Tibial nerve (tissue), 4 donors: ENCODE results near the gene IRS2. TPM values are rescaled to one million over a fixed set of nuclear protein-coding genes. Genes with fewer than 3 reads are reported as not detected.

Source experiments
- DNase-seq, 2 donors: peaks; one replicate each; pipeline ENCODE4 v3.0.0-alpha.2; 2019; ENCODE audit warnings: low spot score in 2 of 2
- H3K27ac ChIP-seq, 4 donors: fragments of 200-600 bp; sonication (generic) in 3 of 4; one replicate each; pipeline ENCODE4 v1.5.1; 2017 to 2019; ENCODE audit warnings: mild to moderate bottlenecking in 1 of 4
- H3K27me3 ChIP-seq, 2 donors: fragments of 200-600 bp; sonication (generic) in 1 of 2; one replicate each; pipeline versions ENCODE4 v1.5.1 to v1.6.0; 2017 to 2019
- H3K36me3 ChIP-seq, 3 donors: fragments of 200-600 bp; sonication (generic); one replicate each; pipeline ENCODE4 v1.5.1; 2018 to 2019
- H3K4me1 ChIP-seq, 4 donors: fragments of 200-600 bp; sonication (generic) in 3 of 4; one replicate each; pipeline ENCODE4 v1.5.1; 2017 to 2019
- H3K4me3 ChIP-seq, 4 donors: fragments of 200-600 bp; sonication (generic) in 3 of 4; one replicate each; pipeline ENCODE4 v1.5.1; 2017 to 2019; ENCODE audit warnings: mild to moderate bottlenecking in 1 of 4, moderate library complexity in 1 of 4
- H3K9me3 ChIP-seq, 4 donors: fragments of 200-600 bp; sonication (generic) in 3 of 4; one replicate each; pipeline ENCODE4 v1.5.1; 2017 to 2019
- CTCF ChIP-seq, 5 experiments: fragments of 200-600 bp in 3 of 5; fragments of 450-650 bp in 2 of 5; sonication (generic) in 3 of 5; IDR thresholded peaks; one replicate each; pipeline ENCODE4 v1.5.1; 2016 to 2019; ENCODE audit warnings: antibody characterized with exemption in 5 of 5, mild to moderate bottlenecking in 3 of 5, moderate library complexity in 2 of 5
- EP300 ChIP-seq, 2 donors: sonication (generic); formaldehyde crosslinking; IDR thresholded peaks; one replicate each; pipeline ENCODE4 v1.6.1; 2017; ENCODE audit warnings: antibody characterized with exemption in 2 of 2, mild to moderate bottlenecking in 1 of 2
- POLR2A ChIP-seq, 2 donors: fragments of 450-650 bp; IDR thresholded peaks; one replicate each; pipeline ENCODE4 v1.6.1; 2017; ENCODE audit warnings: antibody characterized with exemption in 2 of 2, mild to moderate bottlenecking in 2 of 2, moderate library complexity in 2 of 2
- WGBS, 2 donors: methylation state at CpG; one replicate each; pipeline ENCODE4 v1.1.5; 2018; 5-methylcytosine and 5-hydroxymethylcytosine counted together
- total RNA-seq, 4 donors: library from RNA; depleted of rRNA; stranded (reverse); fragments of >200 nt; gene quantifications; one replicate each; pipeline ENCODE4 v1.1.0, GENCODE V29; 2016

Gene IRS2
- total RNA-seq, 4 donors from 2014 or later: 38.3 to 60.9 (median 42.4) TPM

GRCh38 chr13:109795011-109795410 lies 8.6 kb upstream of the IRS2 start:
- 65 to 72% methylated on average over 2 of the region's 2 CpGs for WGBS, 2 donors
- no peak for TF ChIP-seq POLR2A (IDR thresholded peaks at IDR 0.05)
- TF ChIP-seq CTCF (IDR thresholded peaks at IDR 0.05): no peak
- no peak for TF ChIP-seq EP300 (IDR thresholded peaks at IDR 0.05)
- H3K4me3 ChIP-seq: no peak overlapping the region
- H3K27ac ChIP-seq: no peak overlapping the region
- H3K27me3 ChIP-seq: no peaks in the 10 kb centered on the region
- peaks cover 0 to 7% (median 0%) of the 10 kb centered on the region in 4 donors for H3K4me1 ChIP-seq
- no peaks in the 10 kb centered on the region for H3K9me3 ChIP-seq
- H3K36me3 ChIP-seq: no peaks in the 10 kb centered on the region
- no peak for DNase-seq

DNA sequence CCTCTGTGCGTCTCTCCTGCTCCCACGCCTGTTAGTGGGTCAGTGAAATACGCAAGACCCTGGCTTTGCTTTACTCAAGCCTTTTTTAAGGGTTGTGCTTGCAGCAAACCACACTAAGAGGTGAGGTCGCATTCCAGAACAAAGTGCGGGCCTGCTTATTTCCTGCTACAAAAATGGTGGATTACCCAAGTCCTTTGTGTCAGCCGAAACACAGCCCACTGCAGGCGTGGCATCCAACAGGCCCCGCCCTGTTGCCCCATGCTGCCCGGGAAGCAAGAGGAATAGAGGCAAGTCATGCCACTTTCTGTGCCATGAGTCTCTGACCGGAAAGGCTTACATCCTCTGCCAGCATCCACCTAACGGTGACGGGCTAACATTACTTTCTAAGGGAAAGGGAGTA lies 7.7 kb upstream of the IRS2 start:
- no peaks in the 10 kb centered on the region for H3K9me3 ChIP-seq
- H3K4me3 ChIP-seq: no peak overlapping the region
- 83% methylated on average over 12 of the region's 12 CpGs for WGBS, 2 donors
- no peak overlapping the region for H3K27ac ChIP-seq
- TF ChIP-seq CTCF (IDR thresholded peaks at IDR 0.05) (no peak), EP300 (IDR thresholded peaks at IDR 0.05) (no peak), POLR2A (IDR thresholded peaks at IDR 0.05) (no peak)
- H3K4me1 ChIP-seq: peaks cover 0 to 7% (median 3%) of the 10 kb centered on the region in 4 donors
- no peaks in the 10 kb centered on the region for H3K36me3 ChIP-seq
- DNase-seq: no peak
- no peaks in the 10 kb centered on the region for H3K27me3 ChIP-seq

GRCh38 chr13:109792416-109793059 lies 6.2 kb upstream of the IRS2 start:
- no peaks in the 10 kb centered on the region for H3K9me3 ChIP-seq
- DNase-seq: no peak
- no peak for TF ChIP-seq CTCF (IDR thresholded peaks at IDR 0.05)
- TF ChIP-seq POLR2A (IDR thresholded peaks at IDR 0.05): no peak
- no peak for TF ChIP-seq EP300 (IDR thresholded peaks at IDR 0.05)
- H3K4me1 ChIP-seq: peaks cover 0 to 21% (median 3%) of the 10 kb centered on the region in 4 donors
- H3K36me3 ChIP-seq: no peaks in the 10 kb centered on the region
- no peak overlapping the region for H3K4me3 ChIP-seq
- no peaks in the 10 kb centered on the region for H3K27me3 ChIP-seq
- H3K27ac ChIP-seq: no peak overlapping the region
- WGBS, 2 donors: 90 to 91% methylated on average over 6 of the region's 6 CpGs

- Histone ChIP-seq H3K4me3 (no peak overlapping the region), H3K9me3 (no peaks in the 10 kb centered on the region), H3K27ac (peak overlapping the region in 2 of 4 donors; percentile 55 to 95), H3K36me3 (no peaks in the 10 kb centered on the region), H3K4me1 (peaks cover 0 to 23% (median 3%) of the 10 kb centered on the region in 4 donors), H3K27me3 (no peaks in the 10 kb centered on the region)
- WGBS, 2 donors: 49 to 53% methylated on average over 7 of the region's 7 CpGs
- TF ChIP-seq EP300 (IDR thresholded peaks at IDR 0.05) (peak in 1 of 2 donors; percentile 31), CTCF (IDR thresholded peaks at IDR 0.05) (peak; percentile 12 to 45 (median 38)), POLR2A (IDR thresholded peaks at IDR 0.05) (no peak)
- DNase-seq: peak in 1 of 2 donors; percentile 41
Observed at GRCh38 chr13:109790942-109791605, 4.7 kb upstream of the IRS2 start.

DNA sequence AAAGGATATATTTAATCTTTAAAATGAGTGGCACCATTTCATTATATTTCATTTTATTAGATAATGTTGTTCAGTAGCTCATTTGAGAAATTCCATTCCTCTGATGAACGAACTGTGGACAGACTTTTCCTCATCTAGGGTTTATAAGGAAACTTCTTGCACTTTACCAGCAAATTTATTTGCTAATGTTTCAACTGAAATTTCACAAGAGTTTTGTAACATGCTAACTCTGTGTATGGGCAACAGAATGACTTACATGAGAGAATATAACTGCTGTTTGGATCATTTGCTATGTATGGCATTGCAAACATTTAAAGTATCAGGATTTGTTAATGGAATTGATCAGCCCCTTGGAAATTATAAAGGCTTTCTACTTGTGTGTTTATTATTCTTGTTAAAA lies 3.7 kb upstream of the IRS2 start:
- Histone ChIP-seq H3K4me3 (no peak overlapping the region), H3K4me1 (peaks cover 0 to 23% (median 3%) of the 10 kb centered on the region in 4 donors), H3K27me3 (no peaks in the 10 kb centered on the region), H3K36me3 (no peaks in the 10 kb centered on the region), H3K27ac (peak overlapping the region in 1 of 4 donors; percentile 95), H3K9me3 (no peaks in the 10 kb centered on the region)
- TF ChIP-seq POLR2A (IDR thresholded peaks at IDR 0.05) (no peak), CTCF (IDR thresholded peaks at IDR 0.05) (no peak), EP300 (IDR thresholded peaks at IDR 0.05) (no peak)
- 58 to 70% methylated on average over 1 of the region's 1 CpG for WGBS, 2 donors
- no peak for DNase-seq
